HCT116 (cell line): ENCODE results near the gene SLCO4C1. TPM values are rescaled to one million over a fixed set of nuclear protein-coding genes. Genes with fewer than 3 reads are reported as not detected.

Experiments
- ATAC-seq: fragments of 200-7000 bp; cut with Tn5 transposase; 2 replicates; pipeline ENCODE4 v1.9.1; 2020; ENCODE audit warnings: mild to moderate bottlenecking, moderate library complexity
- BruUV-seq: library from RNA; stranded (reverse); fragments of 400-500 nt; replicated peaks from 2 replicates; lab custom pipeline; 2021; lab: Mats Ljungman, UMichigan
- CTCF ChIA-PET: fragments of 300-600 bp; sonication (Branson Sonifier 250); formaldehyde crosslinking; loops from one replicate; lab custom pipeline; 2021; ENCODE audit warnings: antibody characterized with exemption; lab: Charles Lee
- POLR2A ChIA-PET: fragments of 300-600, 350-600 bp; sonication (Branson Sonifier 250); formaldehyde crosslinking; loops from one replicate; lab custom pipeline; 2021; ENCODE audit warnings: antibody characterized with exemption; lab: Charles Lee
- RAD21 ChIA-PET, 2 experiments: fragments of 300-600 bp; sonication (Branson Sonifier 250); formaldehyde crosslinking; loops; one replicate each; lab custom pipeline; 2023; ENCODE audit warnings: low total read pairs in 2 of 2; ENCODE audit not compliant: uncharacterized antibody in 2 of 2, unreplicated experiment in 2 of 2, low non-redundant PET in 1 of 2; lab: Charles Lee
- DNase-seq: peaks from one replicate; pipeline ENCODE4 v3.0.0-alpha.2; 2010; ENCODE audit warnings: low read depth, low spot score
- H2AFZ ChIP-seq: fragments of 200-600 bp; shearing (Covaris generic), sonication (generic); 2 replicates; pipeline ENCODE4 v1.6.1; 2017; ENCODE audit warnings: low read depth, mixed run types, mixed read lengths, antibody characterized with exemption, low read length; ENCODE audit not compliant: poor library complexity, severe bottlenecking
- H3K27ac ChIP-seq: 2 replicates; pipeline ENCODE4 v1.5.1; 2012; ENCODE audit warnings: low read depth, low read length
- H3K27me3 ChIP-seq: fragments of 200-600 bp; sonication (generic); 2 replicates; pipeline ENCODE4 v1.6.1; 2016; ENCODE audit warnings: mixed run types, low read length, mixed read lengths; ENCODE audit not compliant: insufficient read depth
- H3K36me3 ChIP-seq, 2 experiments: fragments of 200-500 bp in 1 of 2; fragments of 200-600 bp in 1 of 2; sonication (Bioruptor generic) in 1 of 2; sonication (generic) in 1 of 2; 2 replicates each; pipeline versions ENCODE4 v1.5.1 to v1.6.1; 2014 to 2016; ENCODE audit warnings: low read length in 2 of 2, inconsistent platforms in 1 of 2, mixed read lengths in 1 of 2, mixed run types in 1 of 2; ENCODE audit not compliant: insufficient read depth in 2 of 2, control insufficient read depth in 1 of 2
- H3K4me1 ChIP-seq, 2 experiments: fragments of 200-600 bp in 1 of 2; sonication (generic) in 1 of 2; 2 replicates each; pipeline versions ENCODE4 v1.5.1 to v1.6.1; 2012 to 2017; ENCODE audit warnings: low read length in 2 of 2, inconsistent platforms in 1 of 2, mild to moderate bottlenecking in 1 of 2, mixed read lengths in 1 of 2, mixed run types in 1 of 2, moderate library complexity in 1 of 2; ENCODE audit not compliant: insufficient read depth in 2 of 2, control insufficient read depth in 1 of 2
- H3K4me2 ChIP-seq: fragments of 200-600 bp; sonication (generic); 2 replicates; pipeline ENCODE4 v1.6.1; 2017; ENCODE audit warnings: mixed run types, low read length, mixed read lengths
- H3K4me3 ChIP-seq, 2 experiments: fragments of 200-600 bp in 1 of 2; sonication (generic) in 1 of 2; replicated peaks in 1 of 2; 2 replicates each; pipeline ENCODE4 v1.5.1; 2011 to 2016; ENCODE audit warnings: low read length in 2 of 2, control low read depth in 1 of 2, low read depth in 1 of 2, mild to moderate bottlenecking in 1 of 2, mixed read lengths in 1 of 2, mixed run types in 1 of 2
- H3K79me2 ChIP-seq: fragments of 200-600 bp; sonication (generic); 2 replicates; pipeline ENCODE4 v1.6.1; 2017; ENCODE audit warnings: mild to moderate bottlenecking, mixed run types, low read length, moderate library complexity, mixed read lengths; ENCODE audit not compliant: insufficient read depth
- H3K9ac ChIP-seq: fragments of 200-600 bp; sonication (generic); 2 replicates; pipeline ENCODE4 v1.6.1; 2016; ENCODE audit warnings: low read length, mixed read lengths
- H3K9me2 ChIP-seq: fragments of 200-600 bp; sonication (generic), shearing (Covaris generic); 2 replicates; pipeline ENCODE4 v1.6.1; 2017; ENCODE audit warnings: mixed run types, mild to moderate bottlenecking, moderate library complexity; ENCODE audit not compliant: insufficient read depth
- H3K9me3 ChIP-seq, 2 experiments: fragments of 200-500 bp in 1 of 2; fragments of 200-600 bp in 1 of 2; sonication (Bioruptor generic) in 1 of 2; sonication (generic) in 1 of 2; 2 replicates each; pipeline ENCODE4 v1.6.1; 2014 to 2017; ENCODE audit warnings: low read length in 2 of 2, mixed read lengths in 2 of 2, inconsistent platforms in 1 of 2, low read depth in 1 of 2, mild to moderate bottlenecking in 1 of 2, mixed run types in 1 of 2, moderate library complexity in 1 of 2; ENCODE audit not compliant: control insufficient read depth in 1 of 2, insufficient read depth in 1 of 2
- H4K20me1 ChIP-seq: fragments of 200-600 bp; sonication (generic), shearing (Covaris generic); 2 replicates; pipeline ENCODE4 v1.6.1; 2017; ENCODE audit warnings: mixed run types, mild to moderate bottlenecking, moderate library complexity; ENCODE audit not compliant: insufficient read depth
- CBX3 ChIP-seq: IDR thresholded peaks from 2 replicates; pipeline ENCODE4 v1.6.1; 2012; ENCODE audit warnings: low read depth
- CTCF ChIP-seq, 3 experiments: fragments of 200-600 bp in 1 of 3; sonication (generic) in 1 of 3; IDR thresholded peaks in 2 of 3; conservative IDR thresholded peaks in 1 of 3; 2 replicates each; pipeline ENCODE4 v1.5.1; 2012 to 2017; ENCODE audit warnings: low read depth in 2 of 3, low read length in 2 of 3, antibody characterized with exemption in 1 of 3, borderline replicate concordance in 1 of 3, control low read depth in 1 of 3, mild to moderate bottlenecking in 1 of 3, mixed read lengths in 1 of 3, mixed run types in 1 of 3, moderate library complexity in 1 of 3; ENCODE audit not compliant: insufficient read depth in 1 of 3
- EGR1 ChIP-seq: IDR thresholded peaks from 2 replicates; pipeline ENCODE4 v1.6.1; 2012; ENCODE audit warnings: low read depth
- ELF1 ChIP-seq: IDR thresholded peaks from 2 replicates; pipeline ENCODE4 v1.6.1; 2012; ENCODE audit warnings: low read depth, borderline replicate concordance
- EZH2 ChIP-seq: fragments of 200-600 bp; sonication (generic); IDR thresholded peaks from 2 replicates; pipeline ENCODE4 v1.6.1; 2017; ENCODE audit warnings: antibody characterized with exemption, mixed run types
- MAX ChIP-seq: IDR thresholded peaks from 2 replicates; pipeline ENCODE4 v1.6.1; 2012
- POLR2A ChIP-seq: IDR thresholded peaks from 2 replicates; pipeline ENCODE4 v1.7.0; 2011; ENCODE audit warnings: borderline replicate concordance; ENCODE audit not compliant: insufficient read depth, insufficient read length; ENCODE audit errors: extremely low read depth
- POLR2AphosphoS5 ChIP-seq: IDR thresholded peaks from 2 replicates; pipeline ENCODE4 v1.6.1; 2011; ENCODE audit warnings: mild to moderate bottlenecking, low read depth, low read length, moderate library complexity
- REST ChIP-seq: IDR thresholded peaks from 2 replicates; pipeline ENCODE4 v1.6.1; 2012; ENCODE audit warnings: low read depth
- SIN3A ChIP-seq: IDR thresholded peaks from 2 replicates; pipeline ENCODE4 v1.6.1; 2012; ENCODE audit warnings: low read depth
- SRF ChIP-seq: IDR thresholded peaks from 2 replicates; pipeline ENCODE4 v1.6.1; 2012; ENCODE audit warnings: low read depth
- TCF7L2 ChIP-seq: IDR thresholded peaks from 2 replicates; pipeline ENCODE4 v1.7.0; 2011; ENCODE audit warnings: borderline replicate concordance, inconsistent platforms; ENCODE audit not compliant: insufficient read depth, insufficient read length; ENCODE audit errors: extremely low read depth
- ZFX ChIP-seq: fragments of 450-650 bp; IDR thresholded peaks from 2 replicates; pipeline ENCODE4 v1.6.1; 2017
- intact Hi-C: fragments of 100-400 bp; cut with micrococcal nuclease; formaldehyde crosslinking; loops from 2 replicates; pipeline ENCODE4 v1.10.0; 2022
- total RNA-seq: library from RNA; stranded (reverse); gene quantifications from one replicate; pipeline ENCODE4 v1.2.1, GENCODE V29; 2021; ENCODE audit not compliant: unreplicated experiment

The SLCO4C1 gene
- total RNA-seq, 1 experiment from 2014 or later, result 0.12 TPM

GRCh38 chr5:102211165-102211564 is 84.9 kb downstream of the SLCO4C1 start (continued):
- no peak for TF ChIP-seq CTCF (IDR thresholded peaks at IDR 0.05 in 2 of 3, conservative IDR thresholded peaks at IDR 0.05 in 1 of 3; ENCODE audit: borderline replicate concordance in 1 of 3, insufficient read depth in 1 of 3, low read depth in 2 of 3, low read length in 2 of 3)
- no peak for TF ChIP-seq EZH2

- intact Hi-C loops, result no loop called here
- Histone ChIP-seq H3K9ac (no peak overlapping the region), H3K36me3 (no peaks in the 10 kb centered on the region), H3K9me3 (no peaks in the 10 kb centered on the region), H3K79me2 (no peaks in the 10 kb centered on the region), H3K27me3 (no peaks in the 10 kb centered on the region), H3K4me2 (no peak overlapping the region)
- no TSS peak for BruUV-seq
- ATAC-seq, result no peak
- TF ChIP-seq SIN3A (no peak), EZH2 (no peak), POLR2AphosphoS5 (no peak), SRF (no peak), CBX3 (no peak), EGR1 (no peak)
- TF ChIP-seq, all 23 proteins: peak for 0
- H3K27ac ChIP-seq, result no peak overlapping the region
- no peaks in the 10 kb centered on the region for H3K4me1 ChIP-seq
- no peak for DNase-seq
- ChIA-PET CTCF (no interaction called here), RAD21 (no interaction called here), POLR2A (no interaction called here)
- no peak overlapping the region for H3K4me3 ChIP-seq
- no peaks in the 10 kb centered on the region for H4K20me1 ChIP-seq
- H2AFZ ChIP-seq, result no peak overlapping the region
- H3K9me2 ChIP-seq, result no peaks in the 10 kb centered on the region
Observed at GRCh38 chr5:102200861-102201260, 95.2 kb downstream of the SLCO4C1 start.

GRCh38 chr5:102196481-102196880 is 99.6 kb downstream of the SLCO4C1 start:
- POLR2A ChIA-PET, result no interaction called here
- Histone ChIP-seq H3K36me3 (no peaks in the 10 kb centered on the region), H3K4me3 (no peak overlapping the region), H3K9me3 (no peaks in the 10 kb centered on the region), H3K9me2 (no peaks in the 10 kb centered on the region), H4K20me1 (no peaks in the 10 kb centered on the region), H3K27ac (no peak overlapping the region), H3K4me2 (no peak overlapping the region), H3K79me2 (no peaks in the 10 kb centered on the region), H3K9ac (no peak overlapping the region), H2AFZ (no peak overlapping the region), H3K4me1 (no peaks in the 10 kb centered on the region), H3K27me3 (no peaks in the 10 kb centered on the region)
- DNase-seq (no peak), ATAC-seq (no peak)
- CTCF ChIA-PET, result no interaction called here
- RAD21 ChIA-PET, result no interaction called here
- intact Hi-C loops, result no loop called here
- no TSS peak for BruUV-seq
- TF ChIP-seq REST (no peak), TCF7L2 (no peak), ELF1 (no peak), MAX (no peak), POLR2A (no peak), ZFX (no peak)
